Progenitor cell of endocrine pancreas (in vitro differentiated cells): ENCODE data around the gene GGT6. TPM values are rescaled to one million over a fixed set of nuclear protein-coding genes. Genes with fewer than 3 reads are reported as not detected.

Experiments
- DNase-seq: peaks from one replicate; pipeline ENCODE4 v3.0.0; 2021; ENCODE audit warnings: low spot score; ENCODE audit not compliant: unreplicated experiment
- H3K27ac Mint-ChIP-seq: 2 replicates; pipeline ENCODE4 v1.8.0; 2021; ENCODE audit warnings: mild to moderate bottlenecking, moderate library complexity, mixed read lengths
- H3K27me3 Mint-ChIP-seq: 2 replicates; pipeline ENCODE4 v1.8.0; 2021; ENCODE audit warnings: mixed read lengths
- H3K36me3 Mint-ChIP-seq: 2 replicates; pipeline ENCODE4 v1.8.0; 2022; ENCODE audit warnings: mixed read lengths; ENCODE audit not compliant: insufficient read depth
- H3K4me1 Mint-ChIP-seq: 2 replicates; pipeline ENCODE4 v1.8.0; 2021; ENCODE audit warnings: low read depth, mixed read lengths
- H3K4me3 Mint-ChIP-seq: 2 replicates; pipeline ENCODE4 v1.8.0; 2021; ENCODE audit warnings: low read depth, mild to moderate bottlenecking, moderate library complexity, mixed read lengths
- H3K9me3 Mint-ChIP-seq: 2 replicates; pipeline ENCODE4 v1.8.0; 2021; ENCODE audit warnings: low read depth, mixed read lengths
- total RNA-seq: library from RNA; stranded (reverse); gene quantifications from 2 replicates; pipeline ENCODE4 v1.2.1, GENCODE V29; 2021
- TF ChIP-seq, protein P1 (sequence below): fragments of 200-600 bp; sonication (generic); IDR thresholded peaks from one replicate; pipeline ENCODE4 v1.5.0; 2021; ENCODE audit warnings: antibody characterized with exemption, mild to moderate bottlenecking; ENCODE audit not compliant: unreplicated experiment

Gene GGT6
- total RNA-seq, 1 donor from 2014 or later, result not detected

DNA sequence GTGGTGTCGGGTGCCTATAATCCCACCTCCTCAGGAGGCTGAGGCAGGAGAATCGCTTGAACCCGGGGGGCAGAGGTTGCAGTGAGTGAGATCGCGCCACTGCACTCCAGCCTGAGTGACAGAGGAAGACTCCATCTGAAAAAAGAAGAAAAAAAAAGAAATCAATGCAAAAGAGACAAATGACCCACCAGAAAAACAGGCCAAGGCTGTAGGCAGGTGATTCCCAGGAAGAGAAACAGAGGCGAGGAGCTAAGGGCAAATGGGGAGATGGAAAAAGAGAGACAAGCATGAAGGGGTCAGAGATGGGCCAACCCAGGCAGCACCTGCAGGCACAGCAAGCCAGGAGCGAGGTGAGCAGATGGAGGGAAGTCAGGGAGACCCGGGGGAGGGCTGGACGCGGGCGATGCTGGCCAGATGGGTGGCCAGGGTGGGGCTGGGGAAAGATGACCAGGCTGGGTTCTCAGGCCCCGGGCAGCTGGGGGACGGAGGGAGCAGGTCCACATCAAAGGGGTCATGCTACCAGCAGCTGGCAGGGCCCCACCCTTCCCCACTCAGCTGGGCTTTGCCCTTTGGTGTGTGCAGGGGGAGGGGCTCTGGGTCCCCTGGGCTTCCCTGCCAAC lies 30.7 kb downstream of the GGT6 start:
- H3K36me3 Mint-ChIP-seq, result no peaks in the 10 kb centered on the region
- H3K4me3 Mint-ChIP-seq, result no peak overlapping the region
- DNase-seq, result no peak
- H3K27ac Mint-ChIP-seq, result peak overlapping the region; percentile 23
- no peaks in the 10 kb centered on the region for H3K9me3 Mint-ChIP-seq
- H3K4me1 Mint-ChIP-seq, result peaks cover 2% of the 10 kb centered on the region
- TF ChIP-seq, protein P1, sequence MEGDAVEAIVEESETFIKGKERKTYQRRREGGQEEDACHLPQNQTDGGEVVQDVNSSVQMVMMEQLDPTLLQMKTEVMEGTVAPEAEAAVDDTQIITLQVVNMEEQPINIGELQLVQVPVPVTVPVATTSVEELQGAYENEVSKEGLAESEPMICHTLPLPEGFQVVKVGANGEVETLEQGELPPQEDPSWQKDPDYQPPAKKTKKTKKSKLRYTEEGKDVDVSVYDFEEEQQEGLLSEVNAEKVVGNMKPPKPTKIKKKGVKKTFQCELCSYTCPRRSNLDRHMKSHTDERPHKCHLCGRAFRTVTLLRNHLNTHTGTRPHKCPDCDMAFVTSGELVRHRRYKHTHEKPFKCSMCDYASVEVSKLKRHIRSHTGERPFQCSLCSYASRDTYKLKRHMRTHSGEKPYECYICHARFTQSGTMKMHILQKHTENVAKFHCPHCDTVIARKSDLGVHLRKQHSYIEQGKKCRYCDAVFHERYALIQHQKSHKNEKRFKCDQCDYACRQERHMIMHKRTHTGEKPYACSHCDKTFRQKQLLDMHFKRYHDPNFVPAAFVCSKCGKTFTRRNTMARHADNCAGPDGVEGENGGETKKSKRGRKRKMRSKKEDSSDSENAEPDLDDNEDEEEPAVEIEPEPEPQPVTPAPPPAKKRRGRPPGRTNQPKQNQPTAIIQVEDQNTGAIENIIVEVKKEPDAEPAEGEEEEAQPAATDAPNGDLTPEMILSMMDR, result no peak
- peaks cover 35% of the 10 kb centered on the region for H3K27me3 Mint-ChIP-seq

- no peak overlapping the region for H3K27ac Mint-ChIP-seq
- no peak overlapping the region for H3K4me3 Mint-ChIP-seq
- peaks cover 8% of the 10 kb centered on the region for H3K4me1 Mint-ChIP-seq
- H3K36me3 Mint-ChIP-seq, result no peaks in the 10 kb centered on the region
- peaks cover 30% of the 10 kb centered on the region for H3K27me3 Mint-ChIP-seq
- TF ChIP-seq, protein P1, result no peak
- H3K9me3 Mint-ChIP-seq, result no peaks in the 10 kb centered on the region
- DNase-seq, result no peak
Measured at GRCh38 chr17:4527566-4528125, 32.7 kb downstream of the GGT6 start.

DNA sequence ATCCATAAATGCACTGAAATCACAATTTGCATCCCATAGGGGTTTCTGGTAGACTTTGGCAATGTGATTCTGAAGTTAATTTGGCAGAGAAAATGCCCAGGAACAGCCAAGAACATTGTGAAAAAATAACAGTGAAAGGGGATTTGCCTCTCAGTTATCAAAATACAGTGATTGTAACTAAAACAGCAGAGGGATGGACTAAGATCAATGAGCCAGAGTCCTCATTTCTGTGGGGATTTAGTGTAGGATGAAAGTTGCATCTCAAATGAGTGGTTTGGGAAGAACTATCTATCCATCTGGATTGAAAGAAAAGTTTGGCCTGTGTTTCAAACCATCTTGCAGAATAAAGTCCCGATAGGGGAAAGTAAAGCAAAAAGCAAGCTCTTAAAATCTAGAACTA lies 33.2 kb downstream of the GGT6 start:
- Mint-ChIP-seq H3K4me1 (peaks cover 13% of the 10 kb centered on the region), H3K27ac (no peak overlapping the region), H3K4me3 (no peak overlapping the region), H3K27me3 (peaks cover 26% of the 10 kb centered on the region), H3K36me3 (no peaks in the 10 kb centered on the region), H3K9me3 (no peaks in the 10 kb centered on the region)
- DNase-seq, result no peak
- TF ChIP-seq, protein P1, result no peak

- no peak for DNase-seq
- Mint-ChIP-seq H3K9me3 (no peaks in the 10 kb centered on the region), H3K4me1 (peaks cover 21% of the 10 kb centered on the region), H3K4me3 (no peak overlapping the region), H3K27me3 (peaks cover 22% of the 10 kb centered on the region), H3K36me3 (no peaks in the 10 kb centered on the region), H3K27ac (no peak overlapping the region)
- TF ChIP-seq, protein P1, result no peak
Measured at GRCh38 chr17:4525691-4526397, 34.5 kb downstream of the GGT6 start.

- no peak overlapping the region for H3K27ac Mint-ChIP-seq
Measured at GRCh38 chr17:4523946-4524345, 36.4 kb downstream of the GGT6 start.

More at GRCh38 chr17:4523946-4524345, 36.4 kb downstream of the GGT6 start:
- TF ChIP-seq, protein P1, result no peak
- Mint-ChIP-seq H3K4me1 (peaks cover 23% of the 10 kb centered on the region), H3K9me3 (no peaks in the 10 kb centered on the region), H3K36me3 (no peaks in the 10 kb centered on the region), H3K4me3 (no peak overlapping the region), H3K27me3 (peaks cover 19% of the 10 kb centered on the region)
- DNase-seq, result no peak
